GM19463 (cell line): ENCODE data around the gene SORCS2.
A peak's percentile ranks its signal among the peaks of the same experiment; 100 is the strongest.

Experiments
- ATAC-seq: cut with Tn5 transposase; IDR thresholded peaks from one replicate; pipeline ENCODE4 v1.9.1; 2021; ENCODE audit warnings: mild to moderate bottlenecking, moderate library complexity; ENCODE audit not compliant: unreplicated experiment

Gene SORCS2

DNA sequence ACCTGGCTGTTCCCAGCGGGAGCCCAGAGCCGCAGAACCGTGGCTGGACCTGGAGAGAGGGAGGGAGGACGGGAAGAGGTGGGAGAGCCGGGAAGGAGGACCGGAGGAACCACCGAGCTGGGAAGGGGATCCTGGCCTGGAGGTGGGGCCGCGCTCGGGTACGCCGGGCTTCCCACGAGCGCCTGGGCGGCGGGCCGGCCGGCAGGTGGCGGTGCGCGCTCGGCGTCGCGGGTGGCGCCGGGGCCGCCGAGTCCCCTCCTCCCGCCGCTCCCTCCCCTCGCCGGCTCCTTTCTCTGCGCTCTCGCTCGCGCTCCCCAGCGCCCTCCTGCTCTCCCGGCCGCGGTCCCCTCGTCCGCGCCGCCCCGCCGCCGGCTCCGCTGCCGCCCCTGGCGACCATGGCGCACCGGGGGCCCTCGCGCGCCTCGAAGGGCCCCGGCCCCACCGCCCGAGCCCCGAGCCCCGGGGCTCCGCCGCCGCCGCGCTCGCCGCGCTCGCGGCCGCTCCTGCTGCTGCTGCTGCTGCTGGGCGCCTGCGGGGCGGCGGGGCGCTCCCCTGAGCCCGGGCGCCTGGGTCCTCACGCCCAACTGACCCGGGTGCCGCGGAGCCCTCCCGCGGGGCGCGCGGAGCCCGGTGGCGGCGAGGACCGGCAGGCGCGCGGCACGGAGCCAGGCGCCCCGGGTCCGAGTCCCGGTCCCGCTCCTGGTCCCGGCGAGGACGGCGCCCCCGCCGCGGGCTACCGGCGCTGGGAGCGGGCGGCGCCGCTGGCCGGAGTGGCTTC lies at the start of gene SORCS2:
Gene SORCS2, plus strand, starts transcription at position 287 of the 778 bp plus-strand sequence.
- ATAC-seq = peak; percentile 70

DNA sequence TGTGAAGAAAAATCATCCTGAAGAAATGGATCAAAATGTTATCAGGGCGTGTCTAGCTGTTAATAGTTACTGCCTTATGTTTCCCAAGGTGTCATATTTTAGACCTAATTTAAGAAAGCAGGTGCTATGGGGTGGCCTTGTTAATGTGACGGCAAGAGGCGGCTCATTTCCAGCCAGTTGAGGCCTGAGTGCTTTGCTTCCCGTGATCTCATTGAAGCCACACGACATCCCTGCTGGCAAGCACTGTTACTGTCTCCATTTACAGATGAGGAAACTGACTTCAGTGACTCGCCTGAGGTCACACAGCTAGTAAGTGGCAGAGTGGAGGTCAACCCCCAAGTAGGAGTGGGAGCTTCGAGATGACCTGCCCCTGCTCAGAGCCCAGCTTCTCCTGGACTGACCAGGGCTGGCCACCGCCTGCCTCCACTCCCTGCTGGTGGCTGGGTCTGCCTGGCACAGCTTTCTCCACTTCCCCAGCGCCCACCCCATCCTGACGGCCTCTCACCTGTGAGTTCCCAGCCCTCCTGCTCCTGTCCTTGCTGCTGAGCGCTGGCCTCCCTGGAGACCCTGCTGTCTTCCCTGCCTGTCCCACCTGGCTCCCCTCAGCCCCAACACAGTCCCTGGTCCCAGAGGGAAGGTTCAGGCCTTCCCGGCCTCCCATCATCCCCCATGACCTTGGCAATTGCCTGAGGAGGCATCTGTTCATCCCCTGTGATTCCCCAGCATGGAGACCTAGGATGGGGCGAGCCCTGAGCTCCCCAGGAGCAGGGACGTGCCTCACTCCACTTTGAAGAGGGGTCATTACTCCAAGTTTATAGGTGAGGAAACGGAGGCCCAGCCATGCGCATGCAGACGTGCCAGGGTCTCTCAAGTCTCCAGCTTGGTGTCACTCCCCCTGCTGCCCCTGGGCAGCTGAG lies 47.7 kb upstream of the SORCS2 start:
- ATAC-seq = no peak

DNA sequence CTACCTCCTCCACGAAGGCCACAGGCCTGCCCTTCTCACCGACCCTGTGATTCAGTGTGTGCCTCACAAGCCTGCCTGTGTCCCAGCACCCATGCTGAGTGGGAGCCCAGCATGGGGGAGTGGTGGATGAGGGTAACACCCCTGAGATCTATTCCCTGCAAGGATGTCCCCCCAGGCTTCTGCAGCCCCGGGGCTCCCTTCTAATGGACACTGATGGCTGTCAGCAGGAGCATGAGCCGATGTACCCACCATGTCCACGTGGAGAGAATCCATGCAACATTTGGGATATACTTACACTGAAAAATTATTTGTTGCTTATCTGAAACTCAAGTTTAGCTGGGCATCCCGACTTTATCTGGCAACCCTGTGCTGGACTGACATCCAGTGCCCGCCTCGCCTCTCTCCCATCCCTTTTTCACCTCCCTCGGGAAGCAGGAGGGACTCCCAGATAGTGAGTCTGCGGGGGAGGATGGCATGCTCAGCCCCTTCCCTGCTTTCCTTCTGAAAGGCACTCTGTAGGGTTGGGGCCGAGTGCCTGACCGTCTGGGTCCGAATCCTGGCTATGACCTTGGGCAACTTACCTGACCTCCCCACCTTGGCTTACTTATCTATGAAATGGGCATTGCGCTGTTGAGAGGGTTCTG lies 46.9 kb upstream of the SORCS2 start:
- no peak for ATAC-seq

DNA sequence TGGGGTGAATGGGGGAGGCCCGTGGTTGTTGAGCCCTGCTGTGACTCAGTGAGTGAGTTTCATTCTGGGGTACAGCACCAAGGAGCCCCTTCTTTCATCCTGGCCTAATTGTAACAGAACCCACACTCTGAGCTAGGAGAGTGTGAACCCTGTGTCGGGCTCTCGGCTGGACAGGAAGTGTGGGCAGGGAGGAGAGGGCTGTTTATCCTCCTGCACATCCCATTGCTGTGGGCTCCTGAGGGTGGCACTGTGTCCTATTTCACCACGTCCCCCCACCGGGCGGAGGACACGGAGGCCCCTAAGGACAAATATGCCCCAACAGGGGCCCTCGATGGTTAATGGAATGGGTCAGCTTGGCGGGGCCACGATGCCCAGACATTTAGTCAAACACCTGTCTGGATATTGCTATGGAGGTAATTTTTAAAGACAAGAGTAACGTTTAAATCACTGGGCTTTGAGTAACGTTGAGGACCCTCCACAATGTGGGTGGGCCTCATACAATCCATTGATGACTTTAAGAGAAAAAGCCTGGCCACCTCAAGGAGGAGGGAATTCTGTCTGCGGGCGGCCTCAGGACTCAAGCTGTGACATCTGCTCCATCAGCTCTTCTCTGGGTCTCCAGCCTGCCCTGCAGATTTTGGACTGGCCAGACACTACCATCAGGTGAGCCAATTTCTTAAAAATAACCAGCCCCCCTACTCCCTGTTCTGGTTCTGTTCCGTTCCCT lies 46.1 kb upstream of the SORCS2 start:
- no peak for ATAC-seq

DNA sequence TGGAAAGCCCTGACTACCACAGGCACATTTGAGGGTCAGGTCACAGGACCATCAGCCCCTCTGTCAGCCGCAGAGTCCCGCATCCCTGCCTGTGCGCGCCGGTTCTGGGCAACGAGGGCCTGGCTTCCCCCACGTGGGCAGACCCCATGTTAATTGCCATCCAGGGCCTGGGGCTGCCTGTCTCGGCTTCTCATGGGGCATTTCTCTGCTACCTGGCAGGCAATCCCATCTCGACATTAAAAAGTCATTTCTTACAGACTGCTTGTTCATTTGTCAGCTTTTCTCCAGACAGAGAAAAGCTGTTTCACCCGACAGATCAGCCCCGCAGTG lies 45.6 kb upstream of the SORCS2 start:
- no peak for ATAC-seq

DNA sequence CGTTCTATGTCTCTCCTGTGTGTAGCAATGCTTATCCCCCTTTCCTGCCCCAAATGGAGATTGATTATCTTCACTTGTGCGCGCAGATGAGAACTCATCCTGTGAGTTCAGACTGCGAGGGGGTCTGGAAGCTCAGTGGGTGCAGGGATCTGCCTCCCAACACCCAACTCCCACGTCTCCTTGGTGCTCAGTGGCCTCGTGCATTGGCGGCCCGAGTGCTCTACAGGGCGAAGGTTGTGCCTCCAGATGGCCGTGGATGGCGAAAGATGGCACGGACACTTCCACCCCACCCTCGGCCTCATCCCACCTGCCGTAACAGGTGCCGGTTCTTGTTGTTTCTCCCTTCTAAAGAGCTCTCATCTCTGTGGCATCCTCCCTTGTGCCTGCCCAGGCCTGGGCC lies 45.1 kb upstream of the SORCS2 start:
- no peak for ATAC-seq

DNA sequence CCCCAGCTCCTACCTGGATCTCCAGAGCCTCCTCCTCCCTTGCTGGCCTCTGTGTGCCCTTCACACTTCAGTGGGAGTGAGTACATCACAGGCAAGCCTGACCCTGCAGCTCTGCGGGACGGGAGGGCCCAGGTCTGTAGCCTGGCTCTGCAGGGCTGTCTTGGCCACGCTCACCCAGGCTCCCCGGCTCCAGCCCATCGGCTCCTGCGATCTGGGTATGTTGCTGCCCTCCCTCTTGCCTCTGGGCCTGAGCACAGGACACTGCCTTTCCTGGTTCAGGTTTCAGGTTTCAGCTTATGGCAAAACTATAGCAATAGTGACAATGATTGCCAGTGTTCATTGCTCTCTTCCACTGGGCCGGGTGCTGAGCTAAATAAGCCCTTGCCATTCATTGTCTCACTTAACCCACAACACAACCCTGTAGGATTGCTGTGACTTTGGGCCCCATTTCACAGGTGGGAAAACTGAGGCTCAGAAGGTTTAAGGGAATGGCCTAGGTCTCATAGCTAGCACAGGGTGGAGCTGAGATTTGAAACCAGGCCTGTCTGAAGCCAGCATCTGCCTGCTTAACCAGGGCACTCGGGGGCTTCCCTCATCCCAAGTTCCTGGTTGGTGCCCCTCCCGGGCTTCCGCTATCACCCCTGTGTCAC lies 44.6 kb upstream of the SORCS2 start:
- no peak for ATAC-seq

DNA sequence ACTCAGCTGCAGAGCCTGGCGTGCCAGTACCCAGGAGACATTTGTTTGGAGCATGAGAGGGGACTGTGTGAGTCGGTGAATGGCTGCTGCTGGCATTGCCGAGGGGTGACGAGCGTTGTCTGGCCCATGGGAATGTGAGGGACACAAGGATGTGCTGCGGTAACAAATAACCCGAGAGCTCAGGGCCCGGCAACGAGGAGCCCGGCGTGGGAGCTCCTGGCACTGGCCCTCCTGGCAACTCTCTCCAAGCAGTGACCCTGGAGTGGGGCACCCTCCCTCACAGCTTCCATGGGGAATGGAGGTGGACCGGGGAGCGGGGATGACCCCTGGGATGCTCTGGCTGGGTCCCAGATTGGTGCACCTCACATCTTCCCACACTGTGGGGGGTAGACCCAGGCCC lies 44.0 kb upstream of the SORCS2 start:
- ATAC-seq = no peak

DNA sequence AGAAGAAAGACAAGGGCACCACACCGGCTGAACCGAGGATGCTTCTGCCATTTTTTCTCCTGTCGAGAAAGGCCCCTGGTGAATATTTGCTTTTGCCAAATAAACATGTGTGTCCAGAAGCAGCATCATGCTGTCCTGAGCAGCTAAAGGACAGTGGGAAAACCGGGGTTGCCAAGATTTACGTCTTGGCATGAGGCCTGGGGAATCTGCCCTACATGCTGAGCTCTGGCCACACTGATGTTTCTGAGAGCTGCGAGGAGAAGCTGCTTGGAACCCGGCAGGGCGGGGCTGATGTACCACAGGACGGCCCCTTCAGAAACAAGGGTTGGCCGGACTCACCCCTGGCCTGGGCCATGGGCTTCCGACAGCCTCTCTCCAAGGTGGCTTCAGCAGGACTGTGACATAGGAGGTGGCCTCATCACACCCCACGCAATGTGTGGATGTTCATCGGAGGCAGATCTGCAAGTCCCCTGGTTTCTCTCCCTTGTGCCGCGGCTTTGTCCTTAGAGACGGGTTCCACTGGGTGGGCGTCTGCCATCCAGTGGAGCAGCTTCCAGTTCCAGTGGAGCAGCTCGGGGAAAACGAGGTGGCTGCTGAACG lies 42.2 kb upstream of the SORCS2 start:
- no peak for ATAC-seq

DNA sequence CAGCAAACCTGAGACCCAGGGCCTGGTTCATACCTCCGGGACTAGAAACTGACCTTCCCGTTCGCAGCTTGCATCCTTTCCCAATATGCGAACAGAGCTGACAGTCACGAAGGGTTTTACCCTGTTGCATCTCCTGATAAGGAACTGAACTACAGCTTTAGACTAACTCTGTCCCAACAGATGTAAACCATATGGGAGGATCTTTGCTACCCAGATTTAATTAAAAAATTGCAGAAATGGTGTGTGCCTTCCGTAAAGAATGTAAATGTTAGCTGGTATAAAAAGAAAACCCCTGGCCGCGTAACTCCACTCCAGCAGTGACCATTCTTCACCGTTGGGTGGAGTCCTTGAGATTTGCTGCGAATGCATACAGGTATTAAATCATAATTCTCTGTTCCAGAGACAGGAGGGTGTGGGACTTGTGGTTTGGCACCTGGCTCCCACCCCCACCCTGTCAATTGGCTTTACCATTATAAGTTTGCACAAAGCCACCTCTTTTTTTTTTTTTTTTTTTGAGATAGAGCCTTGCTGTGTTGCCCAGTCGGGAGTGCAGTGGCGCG lies 40.6 kb upstream of the SORCS2 start:
- ATAC-seq = no peak

DNA sequence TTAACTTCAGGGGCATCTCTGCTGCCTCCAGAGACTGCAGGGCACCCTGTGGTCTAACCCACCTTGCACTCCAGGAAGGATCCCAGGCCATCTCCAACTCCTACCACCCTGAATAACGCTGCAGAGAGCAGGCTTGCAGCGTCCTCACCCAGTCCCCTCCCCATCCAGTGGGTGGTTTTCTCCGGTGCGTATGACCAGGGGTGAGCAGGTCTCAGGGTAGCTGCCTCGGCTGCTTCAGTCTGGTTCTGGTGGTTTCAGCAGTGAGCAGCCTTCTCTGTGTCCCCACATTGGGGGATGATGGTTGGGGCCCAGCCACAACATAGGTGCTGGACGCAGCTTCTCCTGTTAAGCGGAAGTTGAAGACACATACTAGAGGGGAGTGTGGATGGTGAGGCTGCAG lies 38.6 kb upstream of the SORCS2 start:
- ATAC-seq = no peak

DNA sequence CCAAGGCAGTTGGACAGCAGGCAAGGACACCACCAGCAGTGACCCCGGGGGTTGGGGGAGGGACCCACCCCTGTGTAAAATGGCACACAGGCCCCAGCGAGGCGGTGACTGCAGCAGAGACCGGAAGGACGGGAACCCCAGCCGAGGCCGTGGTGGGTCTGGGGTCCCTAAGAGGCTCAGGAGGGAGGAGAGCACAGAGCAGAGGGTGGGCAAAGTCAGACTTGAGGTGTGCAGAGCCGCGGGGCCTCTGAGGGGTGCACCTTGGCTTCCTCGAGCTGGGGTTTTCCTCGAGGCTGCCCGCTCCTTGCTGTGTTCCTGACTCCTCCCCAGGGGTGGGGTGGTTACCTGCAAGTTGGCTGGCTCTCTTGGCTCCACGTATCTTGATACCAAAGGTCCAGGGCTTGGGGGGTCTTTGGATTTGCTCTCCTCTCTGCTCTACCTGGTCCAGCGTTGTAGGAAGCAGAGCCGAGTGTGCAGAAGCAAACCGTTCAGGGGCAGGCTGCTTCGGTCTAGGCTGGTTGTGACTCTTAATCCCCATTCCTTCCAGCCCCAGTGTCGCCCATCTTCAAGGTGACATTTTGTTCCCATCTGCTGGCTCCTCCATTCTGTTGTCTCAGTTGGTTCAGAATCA lies 37.9 kb upstream of the SORCS2 start:
- no peak for ATAC-seq

DNA sequence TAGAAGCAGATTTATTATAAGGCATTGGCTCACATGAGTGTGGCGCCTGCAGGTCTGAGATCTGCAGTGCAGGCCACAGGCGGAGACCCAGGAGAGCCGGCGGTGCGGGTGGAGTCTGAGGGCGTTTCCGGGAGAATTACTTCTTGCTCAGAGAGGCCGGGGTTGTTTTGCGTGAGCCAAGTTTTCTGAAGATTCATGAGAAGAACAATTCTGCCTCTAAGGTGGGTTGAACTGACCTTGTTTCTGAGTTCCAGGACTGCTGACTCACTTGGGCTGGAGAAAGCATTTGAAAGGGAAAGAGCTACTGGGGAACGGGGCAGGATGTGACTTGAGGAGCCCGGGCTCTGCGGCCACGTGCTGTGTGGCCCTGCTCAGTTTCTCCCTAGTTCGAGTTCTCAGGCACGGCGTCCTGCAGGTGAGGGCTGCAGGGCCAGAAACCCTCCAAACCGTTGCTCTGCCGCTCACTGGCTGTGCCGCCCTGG lies 36.7 kb upstream of the SORCS2 start:
- ATAC-seq = no peak

DNA sequence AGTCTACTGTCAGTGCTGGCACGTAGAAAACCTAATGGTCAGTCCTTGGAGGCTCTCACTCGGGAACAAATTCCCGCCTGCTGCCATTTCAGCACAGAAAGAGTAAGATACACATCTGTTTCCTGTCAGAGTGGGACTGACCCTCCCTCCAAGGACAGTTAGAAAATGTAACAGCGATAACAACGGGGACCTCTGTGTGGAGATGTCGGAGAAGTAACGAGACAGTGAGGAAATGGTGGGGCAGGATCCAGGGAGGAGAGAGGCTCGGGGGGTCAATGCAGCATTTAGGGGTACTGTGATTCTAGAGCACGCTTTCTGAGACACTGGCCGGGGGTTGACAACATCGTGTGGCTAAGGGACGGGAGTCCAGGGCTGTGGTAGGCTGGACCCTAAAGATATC lies 36.0 kb upstream of the SORCS2 start:
- ATAC-seq = no peak

DNA sequence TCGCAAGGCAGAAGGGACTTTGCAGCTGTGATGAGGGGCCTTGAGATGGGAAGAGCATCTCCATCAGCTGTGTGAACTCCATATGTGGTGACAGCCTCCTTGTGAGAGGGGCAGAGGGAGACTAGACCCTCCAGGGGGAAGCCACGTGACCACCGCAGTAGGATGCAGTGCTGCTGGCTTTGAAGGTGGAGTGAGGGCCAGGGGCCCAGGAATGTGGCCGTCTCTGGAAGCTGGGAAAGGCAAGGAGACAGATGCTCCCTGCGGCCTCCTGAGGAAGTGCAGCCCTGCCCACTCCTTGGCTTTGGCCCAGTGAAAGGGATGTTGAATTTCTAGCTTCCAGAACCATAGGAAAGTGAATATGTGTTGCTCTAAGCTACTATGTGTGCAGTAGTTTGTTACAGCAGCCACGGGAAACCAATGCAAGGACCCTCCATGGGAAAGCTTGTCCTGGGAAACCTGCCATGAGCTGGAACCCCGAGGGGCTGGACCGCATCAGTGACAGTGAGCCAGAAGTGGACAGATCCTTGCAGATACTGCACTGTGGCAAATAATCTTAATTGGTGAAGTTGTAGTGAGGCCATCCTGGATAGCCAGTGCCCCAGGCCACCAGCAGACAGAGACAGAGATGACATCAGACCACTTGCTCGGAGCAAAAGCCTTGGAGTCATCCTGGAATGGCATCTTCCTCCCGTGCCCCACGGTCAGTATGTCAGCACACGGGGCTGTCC lies 35.4 kb upstream of the SORCS2 start:
- ATAC-seq = no peak

DNA sequence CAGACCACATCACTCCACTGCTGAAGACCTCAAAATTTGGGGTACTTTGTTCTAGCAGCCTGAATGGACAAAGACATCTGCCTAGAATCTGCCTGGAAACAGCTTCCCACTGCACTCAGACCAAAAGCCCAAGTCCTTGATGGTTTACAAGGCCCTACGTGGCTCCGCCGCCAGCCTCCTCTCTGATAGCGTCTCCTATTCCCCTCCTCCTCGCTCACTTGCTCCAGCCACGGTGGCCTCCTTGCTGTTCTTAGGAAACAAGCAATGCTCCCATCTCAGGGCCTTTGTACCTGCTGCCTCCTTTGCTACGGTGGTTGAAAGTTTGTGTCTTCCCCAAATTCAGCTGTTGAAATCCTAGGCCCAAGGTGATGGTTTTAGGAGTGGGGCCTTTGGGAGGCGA lies 34.7 kb upstream of the SORCS2 start:
- ATAC-seq = no peak

DNA sequence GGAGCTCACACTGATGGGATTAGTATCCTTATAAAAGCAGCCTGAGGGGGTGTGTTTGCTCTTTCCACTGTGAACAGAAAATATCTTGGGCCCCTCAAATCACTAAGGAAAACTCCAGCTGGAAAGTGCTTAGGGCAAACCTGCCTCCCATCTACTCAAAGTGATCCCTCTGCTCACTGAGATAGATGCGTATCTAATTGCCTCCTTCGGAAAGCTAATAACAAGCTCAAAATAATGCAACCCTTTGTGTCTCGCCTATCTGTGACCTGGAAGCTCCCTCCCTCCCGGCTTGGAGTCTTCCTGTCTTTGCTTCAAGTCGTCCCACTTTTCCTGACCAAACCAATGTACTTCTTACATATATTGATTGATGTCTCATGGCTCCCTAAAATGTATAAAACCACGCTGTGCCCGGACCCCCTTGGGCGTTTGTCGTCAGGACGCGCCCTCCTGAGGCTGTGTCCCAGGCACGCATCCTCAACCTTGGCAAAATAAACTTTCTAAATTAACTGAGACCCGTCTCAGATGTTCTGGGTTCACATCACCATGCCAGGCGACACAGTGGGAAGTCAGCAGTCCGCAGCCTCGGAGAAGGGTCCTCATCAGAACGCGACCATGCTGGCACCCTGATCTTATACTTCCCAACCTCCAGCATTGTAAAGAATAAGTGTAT lies 34.1 kb upstream of the SORCS2 start:
- no peak for ATAC-seq

DNA sequence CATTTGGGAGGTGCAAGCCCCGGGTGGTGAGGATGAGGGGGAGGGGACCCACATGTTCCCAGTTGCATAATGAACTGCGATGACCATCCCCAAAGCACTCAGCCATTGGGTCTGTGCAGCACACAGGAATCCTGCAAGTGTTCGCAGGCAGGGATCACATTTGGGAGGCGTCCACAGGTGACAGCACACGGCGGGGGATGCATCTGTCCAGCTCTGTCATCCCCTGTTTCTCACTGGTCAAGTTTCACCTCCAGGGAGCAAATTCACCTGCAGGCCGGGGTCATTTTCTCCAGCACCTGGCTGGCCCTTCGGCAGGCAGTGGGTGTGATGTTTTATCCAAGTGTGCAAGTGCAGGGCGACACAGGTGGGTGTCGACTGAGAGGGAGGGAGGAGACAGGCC lies 33.3 kb upstream of the SORCS2 start:
- no peak for ATAC-seq
